HCT116 (cell line): ENCODE data around the gene ST3GAL3.

ENCODE experiments used
- CTCF ChIP-seq, 3 experiments: fragments of 200-600 bp in 1 of 3; sonication (generic) in 1 of 3; IDR thresholded peaks in 2 of 3; conservative IDR thresholded peaks in 1 of 3; 2 replicates each; pipeline ENCODE4 v1.5.1; 2012 to 2017; ENCODE audit warnings: low read depth in 2 of 3, low read length in 2 of 3, antibody characterized with exemption in 1 of 3, borderline replicate concordance in 1 of 3, control low read depth in 1 of 3, mild to moderate bottlenecking in 1 of 3, mixed read lengths in 1 of 3, mixed run types in 1 of 3, moderate library complexity in 1 of 3; ENCODE audit not compliant: insufficient read depth in 1 of 3
- EGR1 ChIP-seq: IDR thresholded peaks from 2 replicates; pipeline ENCODE4 v1.6.1; 2012; ENCODE audit warnings: low read depth
- EZH2 ChIP-seq: fragments of 200-600 bp; sonication (generic); IDR thresholded peaks from 2 replicates; pipeline ENCODE4 v1.6.1; 2017; ENCODE audit warnings: antibody characterized with exemption, mixed run types
- JUND ChIP-seq: IDR thresholded peaks from 2 replicates; pipeline ENCODE4 v1.6.1; 2012
- POLR2A ChIP-seq: IDR thresholded peaks from 2 replicates; pipeline ENCODE4 v1.7.0; 2011; ENCODE audit warnings: borderline replicate concordance; ENCODE audit not compliant: insufficient read depth, insufficient read length; ENCODE audit errors: extremely low read depth
- SIN3A ChIP-seq: IDR thresholded peaks from 2 replicates; pipeline ENCODE4 v1.6.1; 2012; ENCODE audit warnings: low read depth
- SP1 ChIP-seq: IDR thresholded peaks from 2 replicates; pipeline ENCODE4 v1.6.1; 2012; ENCODE audit warnings: low read depth
- SRF ChIP-seq: IDR thresholded peaks from 2 replicates; pipeline ENCODE4 v1.6.1; 2012; ENCODE audit warnings: low read depth
- YY1 ChIP-seq: IDR thresholded peaks from 2 replicates; pipeline ENCODE4 v1.6.1; 2011; ENCODE audit warnings: low read length, low read depth, moderate library complexity, mild to moderate bottlenecking; ENCODE audit not compliant: insufficient replicate concordance; ENCODE audit errors: extremely low read depth
- TF ChIP-seq, protein P1 (sequence below): IDR thresholded peaks from 2 replicates; pipeline ENCODE4 v1.6.1; 2012; ENCODE audit warnings: low read depth

DNA sequence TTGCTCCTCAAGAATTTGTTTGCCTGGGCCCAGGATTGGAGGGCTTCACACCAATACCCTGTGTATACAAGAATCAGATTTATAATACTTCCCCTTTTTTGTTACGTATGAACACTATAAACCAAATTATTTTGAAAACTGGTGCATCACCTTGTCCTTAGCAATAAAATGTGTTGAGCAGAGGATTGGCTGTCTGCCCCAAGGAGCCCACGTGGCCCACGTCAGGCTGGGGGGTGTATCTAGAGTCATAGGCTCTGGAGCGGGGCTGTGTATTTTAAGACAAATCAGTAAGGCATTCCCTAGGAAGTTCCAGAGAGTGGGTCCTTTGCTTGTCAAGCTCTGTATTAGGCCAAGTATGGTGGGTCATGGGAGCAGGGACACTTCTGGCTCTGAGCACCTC is 2.0 kb upstream of the ST3GAL3 start:
- TF ChIP-seq SRF (no peak), SIN3A (no peak), CTCF (IDR thresholded peaks at IDR 0.05 in 2 of 3, conservative IDR thresholded peaks at IDR 0.05 in 1 of 3; ENCODE audit: borderline replicate concordance in 1 of 3, insufficient read depth in 1 of 3, low read depth in 2 of 3, low read length in 2 of 3) (no peak), YY1 (no peak), EZH2 (no peak), JUND (no peak), EGR1 (no peak), SP1 (no peak), POLR2A (no peak)
- TF ChIP-seq, protein P1, sequence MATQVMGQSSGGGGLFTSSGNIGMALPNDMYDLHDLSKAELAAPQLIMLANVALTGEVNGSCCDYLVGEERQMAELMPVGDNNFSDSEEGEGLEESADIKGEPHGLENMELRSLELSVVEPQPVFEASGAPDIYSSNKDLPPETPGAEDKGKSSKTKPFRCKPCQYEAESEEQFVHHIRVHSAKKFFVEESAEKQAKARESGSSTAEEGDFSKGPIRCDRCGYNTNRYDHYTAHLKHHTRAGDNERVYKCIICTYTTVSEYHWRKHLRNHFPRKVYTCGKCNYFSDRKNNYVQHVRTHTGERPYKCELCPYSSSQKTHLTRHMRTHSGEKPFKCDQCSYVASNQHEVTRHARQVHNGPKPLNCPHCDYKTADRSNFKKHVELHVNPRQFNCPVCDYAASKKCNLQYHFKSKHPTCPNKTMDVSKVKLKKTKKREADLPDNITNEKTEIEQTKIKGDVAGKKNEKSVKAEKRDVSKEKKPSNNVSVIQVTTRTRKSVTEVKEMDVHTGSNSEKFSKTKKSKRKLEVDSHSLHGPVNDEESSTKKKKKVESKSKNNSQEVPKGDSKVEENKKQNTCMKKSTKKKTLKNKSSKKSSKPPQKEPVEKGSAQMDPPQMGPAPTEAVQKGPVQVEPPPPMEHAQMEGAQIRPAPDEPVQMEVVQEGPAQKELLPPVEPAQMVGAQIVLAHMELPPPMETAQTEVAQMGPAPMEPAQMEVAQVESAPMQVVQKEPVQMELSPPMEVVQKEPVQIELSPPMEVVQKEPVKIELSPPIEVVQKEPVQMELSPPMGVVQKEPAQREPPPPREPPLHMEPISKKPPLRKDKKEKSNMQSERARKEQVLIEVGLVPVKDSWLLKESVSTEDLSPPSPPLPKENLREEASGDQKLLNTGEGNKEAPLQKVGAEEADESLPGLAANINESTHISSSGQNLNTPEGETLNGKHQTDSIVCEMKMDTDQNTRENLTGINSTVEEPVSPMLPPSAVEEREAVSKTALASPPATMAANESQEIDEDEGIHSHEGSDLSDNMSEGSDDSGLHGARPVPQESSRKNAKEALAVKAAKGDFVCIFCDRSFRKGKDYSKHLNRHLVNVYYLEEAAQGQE: no peak
